ENCODE data around the gene WDR5. TPM values are rescaled to one million over a fixed set of nuclear protein-coding genes. Genes with fewer than 3 reads are reported as not detected.
A peak's percentile ranks its signal among the peaks of the same experiment; 100 is the strongest.

Gene WDR5
- total RNA-seq, 1 donor from 2014 or later = 42.5 TPM

DNA sequence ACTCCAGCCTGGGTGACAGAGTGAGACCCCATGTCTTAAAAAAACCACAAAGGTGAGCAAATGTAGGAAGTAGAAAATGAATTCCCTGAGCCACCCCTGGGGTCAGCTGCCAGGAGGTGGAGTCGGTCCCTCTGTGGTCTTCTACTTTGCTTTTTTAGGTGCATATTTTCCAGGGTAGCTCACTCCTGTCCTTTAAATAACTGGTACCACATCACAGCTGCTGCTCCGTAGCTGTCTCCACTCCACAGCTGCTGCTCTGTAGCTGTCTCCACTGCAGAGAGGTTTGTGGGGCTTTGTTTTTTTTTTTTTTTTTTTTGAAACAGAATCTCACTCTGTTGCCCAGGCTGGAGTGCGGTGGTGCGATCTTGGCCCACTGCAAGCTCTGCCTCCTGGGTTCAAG, 8.9 kb downstream of the WDR5 start:
- no peak for DNase-seq (ENCODE audit: low spot score in 2 of 2, unreplicated experiment in 2 of 2)
- no peaks in the 10 kb centered on the region for H3K9me3 Mint-ChIP-seq
- H3K4me3 Mint-ChIP-seq = no peak overlapping the region
- H3K36me3 Mint-ChIP-seq = peaks cover 51% of the 10 kb centered on the region
- no peak overlapping the region for H3K27ac Mint-ChIP-seq
- TF ChIP-seq CTCF (IDR thresholded peaks at IDR 0.05; ENCODE audit: unreplicated experiment) = no peak
- peaks cover 10% of the 10 kb centered on the region for H3K4me1 Mint-ChIP-seq
- H3K27me3 Mint-ChIP-seq (ENCODE audit: low read depth) = no peaks in the 10 kb centered on the region

- Mint-ChIP-seq H3K36me3 (peaks cover 49% of the 10 kb centered on the region), H3K27ac (no peak overlapping the region), H3K4me3 (no peak overlapping the region), H3K27me3 (ENCODE audit: low read depth) (no peaks in the 10 kb centered on the region), H3K4me1 (peaks cover 10% of the 10 kb centered on the region), H3K9me3 (no peaks in the 10 kb centered on the region)
- no peak for TF ChIP-seq CTCF (IDR thresholded peaks at IDR 0.05; ENCODE audit: unreplicated experiment)
- no peak for DNase-seq (ENCODE audit: low spot score in 2 of 2, unreplicated experiment in 2 of 2)
Measured at GRCh38 chr9:134145262-134145661, 9.4 kb downstream of the WDR5 start.

DNA sequence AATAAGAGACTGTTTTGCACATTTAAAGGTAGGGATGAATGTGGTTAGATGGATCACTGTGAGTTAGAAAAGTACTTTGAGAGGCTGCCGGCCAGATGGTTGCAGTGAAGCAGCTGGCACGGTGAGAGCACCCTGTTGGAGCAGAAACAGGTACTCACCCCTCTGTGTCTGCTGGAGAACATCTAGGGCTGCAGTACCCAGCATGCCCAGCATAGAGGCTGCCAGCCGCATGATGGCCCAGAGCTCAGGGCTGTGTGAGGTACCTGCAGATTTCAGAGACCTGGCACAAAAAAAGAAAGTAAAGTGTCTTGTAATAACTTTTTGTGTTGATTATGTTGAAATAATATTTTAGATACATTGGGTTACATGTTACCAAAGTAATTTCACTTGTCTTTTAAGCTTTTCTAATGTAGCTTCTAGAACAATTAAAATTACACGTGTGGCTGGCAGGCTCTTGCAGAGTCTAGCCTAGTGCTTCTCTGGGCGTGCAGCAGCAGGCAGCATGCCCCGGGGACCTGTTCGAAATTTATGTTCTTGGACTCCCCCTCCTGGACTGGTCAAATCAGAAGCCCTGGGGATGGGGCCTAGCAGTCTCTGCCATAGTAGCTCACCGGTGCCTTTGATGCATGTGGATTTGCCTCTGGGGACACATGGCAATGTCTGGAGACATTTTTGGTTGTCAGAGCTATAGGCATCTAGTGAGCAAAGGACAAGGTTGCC, 11.1 kb downstream of the WDR5 start:
- Mint-ChIP-seq H3K4me3 (no peak overlapping the region), H3K4me1 (peaks cover 10% of the 10 kb centered on the region), H3K27me3 (ENCODE audit: low read depth) (no peaks in the 10 kb centered on the region), H3K9me3 (no peaks in the 10 kb centered on the region), H3K36me3 (peaks cover 39% of the 10 kb centered on the region), H3K27ac (peak overlapping the region; percentile 43)
- no peak for DNase-seq (ENCODE audit: low spot score in 2 of 2, unreplicated experiment in 2 of 2)
- TF ChIP-seq CTCF (IDR thresholded peaks at IDR 0.05; ENCODE audit: unreplicated experiment) = no peak

- DNase-seq (ENCODE audit: low spot score in 2 of 2, unreplicated experiment in 2 of 2) = no peak
Measured at GRCh38 chr9:134149380-134149779, 13.5 kb downstream of the WDR5 start.

DNA sequence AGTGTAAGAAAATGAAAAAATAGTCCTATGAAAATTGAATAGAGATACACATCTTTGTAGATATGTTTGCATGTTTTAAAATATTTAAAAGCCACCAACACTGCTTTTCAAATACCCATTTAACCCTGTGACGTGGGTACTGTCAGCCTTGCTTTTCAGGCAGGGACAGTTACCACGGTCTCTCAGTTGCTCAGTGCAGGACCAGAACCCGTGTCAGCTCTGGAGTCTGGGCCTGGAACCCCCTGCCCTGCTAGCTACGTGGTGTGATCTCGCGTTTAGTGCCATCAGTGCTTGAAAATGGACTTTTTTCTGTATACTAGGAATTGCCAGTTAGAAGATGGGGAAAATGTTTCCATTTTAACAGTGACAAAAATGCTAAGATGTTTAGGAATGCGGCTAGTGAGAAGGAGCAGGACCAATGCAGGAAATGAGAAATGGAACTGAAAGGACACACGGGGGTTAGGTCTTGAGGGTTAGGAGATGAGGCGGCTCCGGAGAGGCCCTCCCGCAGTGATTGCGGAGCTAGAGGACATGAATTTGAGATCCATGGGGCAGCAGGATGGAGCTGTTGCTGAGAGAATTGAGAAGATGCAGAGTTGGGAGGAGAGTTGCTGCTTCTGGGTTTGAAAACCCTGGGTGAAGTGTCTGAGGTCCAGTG, 14.8 kb downstream of the WDR5 start:
- Mint-ChIP-seq H3K4me1 (peaks cover 10% of the 10 kb centered on the region), H3K27me3 (ENCODE audit: low read depth) (no peaks in the 10 kb centered on the region), H3K36me3 (peaks cover 32% of the 10 kb centered on the region), H3K4me3 (no peak overlapping the region), H3K27ac (no peak overlapping the region), H3K9me3 (no peaks in the 10 kb centered on the region)
- DNase-seq (ENCODE audit: low spot score in 2 of 2, unreplicated experiment in 2 of 2) = no peak
- no peak for TF ChIP-seq CTCF (IDR thresholded peaks at IDR 0.05; ENCODE audit: unreplicated experiment)

More at GRCh38 chr9:134149380-134149779, 13.5 kb downstream of the WDR5 start:
- H3K27ac Mint-ChIP-seq = no peak overlapping the region
- no peaks in the 10 kb centered on the region for H3K27me3 Mint-ChIP-seq (ENCODE audit: low read depth)
- TF ChIP-seq CTCF (IDR thresholded peaks at IDR 0.05; ENCODE audit: unreplicated experiment) = no peak
- H3K36me3 Mint-ChIP-seq = peaks cover 31% of the 10 kb centered on the region
- H3K9me3 Mint-ChIP-seq = no peaks in the 10 kb centered on the region
- peaks cover 10% of the 10 kb centered on the region for H3K4me1 Mint-ChIP-seq
- no peak overlapping the region for H3K4me3 Mint-ChIP-seq

Data from mesothelial cell of epicardium (in vitro differentiated cells).